NOMO-1 (cell line): ENCODE results near the gene NDUFV1.
"Not testable (repeated sequence)": the region's sequence is repeated elsewhere in the genome, so short reads cannot be mapped to it uniquely, and the experiment has no call there.

Source experiments
- DNase-seq, 2 experiments: peaks; one replicate each; lab custom pipeline; 2025; ENCODE audit not compliant: unreplicated experiment in 2 of 2; lab: John Stamatoyannopoulos, UW

Gene NDUFV1

DNA sequence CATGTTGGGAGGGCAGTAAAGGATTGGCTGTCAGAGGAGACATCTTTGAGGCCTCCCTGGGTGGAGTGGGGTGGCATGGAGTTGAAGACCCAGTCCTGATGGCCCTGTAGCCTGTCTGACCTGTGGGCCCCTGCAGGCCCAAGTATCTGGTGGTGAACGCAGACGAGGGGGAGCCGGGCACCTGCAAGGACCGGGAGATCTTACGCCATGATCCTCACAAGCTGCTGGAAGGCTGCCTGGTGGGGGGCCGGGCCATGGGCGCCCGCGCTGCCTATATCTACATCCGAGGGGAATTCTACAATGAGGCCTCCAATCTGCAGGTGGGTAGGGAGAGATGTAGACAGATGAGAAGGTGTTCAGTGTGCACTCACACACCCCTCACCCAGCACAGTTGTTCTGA is 2.6 kb downstream of the NDUFV1 start:
- DNase-seq, result no peak

DNA sequence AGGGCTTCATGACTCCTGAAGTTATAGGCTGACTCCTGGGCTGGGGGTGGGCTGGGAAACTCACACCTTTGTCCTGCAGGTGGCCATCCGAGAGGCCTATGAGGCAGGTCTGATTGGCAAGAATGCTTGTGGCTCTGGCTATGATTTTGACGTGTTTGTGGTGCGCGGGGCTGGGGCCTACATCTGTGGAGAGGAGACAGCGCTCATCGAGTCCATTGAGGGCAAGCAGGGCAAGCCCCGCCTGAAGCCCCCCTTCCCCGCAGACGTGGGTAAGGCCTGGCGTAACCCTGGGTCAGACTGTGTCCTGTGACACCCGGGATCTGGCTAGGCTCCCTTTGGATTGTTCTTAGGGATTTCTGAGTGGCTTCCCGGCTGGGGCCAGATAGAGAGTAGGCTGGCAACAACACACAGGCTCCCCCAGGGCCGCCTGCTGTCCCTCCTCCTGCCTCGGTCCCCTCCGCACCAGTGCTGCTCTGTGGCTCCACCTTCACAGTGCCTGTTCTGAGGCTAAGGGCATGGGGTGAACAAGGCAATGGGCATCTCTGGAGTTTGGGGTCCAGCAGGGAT is 3.6 kb downstream of the NDUFV1 start:
- DNase-seq, result no peak

DNA sequence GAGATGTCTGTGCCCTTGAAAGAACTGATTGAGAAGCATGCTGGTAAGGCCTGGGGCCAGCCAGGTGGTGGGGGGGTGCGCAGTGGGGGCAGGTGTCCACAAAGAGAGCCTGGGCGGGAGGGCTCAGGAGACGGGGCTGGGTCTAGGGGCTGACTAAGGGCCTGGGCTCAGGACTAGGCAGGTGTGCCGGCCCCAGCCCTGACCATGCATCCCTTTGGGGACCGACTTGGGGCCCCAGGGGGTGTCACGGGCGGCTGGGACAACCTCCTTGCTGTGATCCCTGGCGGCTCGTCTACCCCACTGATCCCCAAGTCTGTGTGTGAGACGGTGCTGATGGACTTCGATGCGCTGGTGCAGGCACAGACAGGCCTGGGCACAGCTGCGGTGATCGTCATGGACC is 4.4 kb downstream of the NDUFV1 start:
- no peak for DNase-seq

DNA sequence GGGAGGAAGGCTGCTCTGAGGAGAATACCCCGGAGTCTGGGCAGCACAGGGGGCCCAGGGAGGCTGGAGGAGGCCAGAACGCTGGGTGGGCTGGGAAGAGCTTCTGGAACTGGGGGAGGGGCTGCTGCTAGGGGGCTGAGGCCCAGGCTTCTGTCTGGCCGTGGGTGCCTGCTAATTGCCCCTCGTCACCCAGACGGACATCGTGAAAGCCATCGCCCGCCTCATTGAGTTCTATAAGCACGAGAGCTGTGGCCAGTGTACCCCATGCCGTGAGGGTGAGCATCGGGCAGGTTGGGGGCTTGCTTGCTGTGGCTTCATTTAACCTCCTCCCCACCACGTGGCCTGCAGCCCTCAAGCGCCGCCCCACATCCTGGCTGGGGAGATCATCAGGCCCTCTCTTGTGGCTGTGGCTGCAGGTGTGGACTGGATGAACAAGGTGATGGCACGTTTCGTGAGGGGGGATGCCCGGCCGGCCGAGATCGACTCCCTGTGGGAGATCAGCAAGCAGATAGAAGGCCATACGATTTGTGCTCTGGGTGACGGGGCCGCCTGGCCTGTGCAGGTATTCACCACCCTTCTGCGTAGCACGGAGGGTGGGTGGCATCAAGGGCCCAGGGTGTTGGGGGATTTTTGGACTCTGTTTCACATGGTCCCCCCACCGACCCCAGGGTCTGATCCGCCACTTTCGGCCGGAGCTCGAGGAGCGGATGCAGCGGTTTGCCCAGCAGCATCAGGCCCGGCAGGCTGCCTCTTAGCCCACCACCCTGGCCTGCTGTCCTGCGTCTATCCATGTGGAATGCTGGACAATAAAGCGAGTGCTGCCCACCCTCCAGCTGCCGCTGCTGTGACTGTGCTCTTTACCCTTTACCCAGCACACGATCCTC is 5.2 kb downstream of the NDUFV1 start:
- no peak for DNase-seq

DNA sequence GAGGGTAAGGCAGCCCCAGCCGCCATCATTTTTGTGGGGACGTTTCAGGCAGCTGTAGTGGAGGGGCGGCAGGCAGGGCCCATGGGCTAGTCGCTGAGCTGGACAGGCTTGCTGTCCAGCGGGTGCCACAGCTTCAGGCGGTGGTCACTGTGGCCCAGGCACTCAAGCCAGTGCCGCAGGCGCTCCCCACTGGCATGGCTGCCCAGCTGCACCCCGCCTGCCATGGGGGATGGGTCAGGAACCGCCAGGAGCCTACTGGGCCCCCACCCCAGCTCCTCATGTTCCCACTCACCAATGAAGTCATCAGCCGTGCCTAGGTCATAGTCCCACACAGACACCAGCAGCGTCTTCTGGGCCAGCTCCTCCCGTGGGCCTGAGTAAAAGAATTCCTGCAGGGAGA is 6.0 kb downstream of the NDUFV1 start:
- DNase-seq, result no peak

- DNase-seq, result no peak
These were observed 6.7 kb downstream of the NDUFV1 start for GRCh38 chr11:67613313-67613959.

- peak; percentile 39 to 48 for DNase-seq
These were observed 7.4 kb downstream of the NDUFV1 start for GRCh38 chr11:67613960-67614715.

GRCh38 chr11:67614730-67615714 is 8.3 kb downstream of the NDUFV1 start:
- DNase-seq, result peak; percentile 39 to 67

- no peak for DNase-seq
These were observed 9.1 kb downstream of the NDUFV1 start for GRCh38 chr11:67615728-67616430.

- DNase-seq, result no peak
These were observed 9.9 kb downstream of the NDUFV1 start for GRCh38 chr11:67616431-67617242.

DNA sequence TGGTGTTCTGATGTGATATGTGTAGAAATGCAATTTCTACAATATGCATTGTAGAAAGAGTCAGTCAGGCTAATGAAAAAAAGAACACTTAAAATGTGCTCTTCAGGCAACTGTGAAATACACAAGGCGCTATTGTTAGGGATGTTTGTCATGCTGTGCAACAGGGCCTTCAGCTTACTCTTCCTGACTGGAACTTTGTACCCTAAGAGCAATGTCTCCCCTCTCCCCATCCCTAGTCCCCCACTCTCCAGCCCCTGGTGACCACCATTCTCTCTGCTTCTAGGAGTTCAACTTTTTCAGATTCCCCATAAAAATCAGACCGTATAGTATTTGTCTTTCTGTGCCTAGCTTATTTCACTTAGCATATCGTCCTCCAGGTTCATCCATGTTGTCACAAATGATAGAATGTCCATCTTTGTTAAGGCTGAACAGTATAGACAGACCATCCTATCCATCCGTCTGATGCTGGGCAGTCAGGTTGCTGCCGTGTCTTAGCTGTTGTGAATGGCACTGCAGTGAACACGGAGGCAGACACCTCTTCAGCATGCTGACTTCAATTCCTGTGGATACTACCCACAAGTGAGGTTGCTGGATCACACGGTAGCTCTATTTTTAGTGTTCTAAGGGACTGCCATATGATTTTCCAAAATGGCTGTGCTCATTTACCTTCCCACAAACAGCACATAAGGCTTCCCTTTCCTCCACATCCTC is 10.7 kb downstream of the NDUFV1 start:
- DNase-seq, result no peak

GRCh38 chr11:67618901-67619659 is 12.3 kb downstream of the NDUFV1 start:
- not testable (repeated sequence) for DNase-seq

DNA sequence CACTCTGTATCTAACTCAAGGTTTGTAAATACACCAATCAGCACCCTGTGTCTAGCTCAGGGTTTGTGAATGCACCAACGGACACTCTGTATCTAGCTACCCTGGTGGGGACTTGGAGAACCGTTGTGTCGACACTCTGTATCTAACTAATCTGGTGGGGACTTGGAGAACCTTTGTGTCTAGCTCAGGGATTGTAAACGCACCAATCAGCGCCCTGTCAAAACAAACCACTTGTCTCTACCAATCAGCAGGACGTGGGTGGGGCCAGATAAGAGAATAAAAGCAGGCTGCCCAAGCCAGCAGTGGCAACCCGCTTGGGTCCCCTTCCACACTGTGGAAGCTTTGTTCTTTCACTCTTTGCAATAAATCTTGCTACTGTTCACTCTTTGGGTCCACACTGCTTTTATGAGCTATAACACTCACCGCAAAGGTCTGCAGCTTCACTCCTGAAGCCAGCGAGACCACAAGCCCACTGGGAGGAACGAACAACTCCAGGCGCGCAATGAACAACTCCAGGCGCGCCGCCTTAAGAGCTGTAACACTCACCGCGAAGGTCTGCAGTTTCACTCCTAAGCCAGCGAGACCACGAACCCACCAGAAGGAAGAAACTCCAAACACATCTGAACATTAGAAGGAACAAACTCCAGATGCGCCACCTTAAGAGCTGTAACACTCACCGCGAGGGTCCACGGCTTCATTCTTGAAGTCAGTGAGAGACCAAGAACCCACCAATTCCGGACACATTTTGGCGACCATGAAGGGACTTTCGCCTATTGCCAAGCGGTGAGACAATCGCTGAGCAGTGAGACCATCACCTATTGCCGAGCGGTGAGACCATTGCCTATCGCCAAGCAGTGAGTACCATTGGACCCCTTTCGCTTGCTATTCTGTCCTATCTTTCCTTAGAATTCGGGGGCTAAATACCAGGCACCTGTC is 13.2 kb downstream of the NDUFV1 start:
- not testable (repeated sequence) for DNase-seq

GRCh38 chr11:67620621-67621020 is 13.9 kb downstream of the NDUFV1 start:
- not testable (repeated sequence) for DNase-seq

GRCh38 chr11:67621928-67622327 is 15.2 kb downstream of the NDUFV1 start:
- DNase-seq, result not testable (repeated sequence)

- DNase-seq, result not testable (repeated sequence)
These were observed 16.2 kb downstream of the NDUFV1 start for GRCh38 chr11:67622905-67623304.
